ENCODE data around the gene TCF25. TPM values are rescaled to one million over a fixed set of nuclear protein-coding genes. Genes with fewer than 3 reads are reported as not detected.

Gene TCF25
- total and polyA plus RNA-seq, 2 experiments from 2014 or later = 95.4 to 143 TPM

- Mint-ChIP-seq H3K36me3 (ENCODE audit: low read depth) (peaks cover 21% of the 10 kb centered on the region), H3K27me3 (ENCODE audit: insufficient read depth, low read depth, poor library complexity) (peaks cover 5% of the 10 kb centered on the region), H3K4me3 (no peak overlapping the region), H3K27ac (no peak overlapping the region), H3K4me1 (peaks cover 16% of the 10 kb centered on the region), H3K9me3 (no peaks in the 10 kb centered on the region)
- no peak overlapping the region for H2AFZ ChIP-seq
- ATAC-seq (no peak), DNase-seq (ENCODE audit: low spot score) (no peak)
- H3K4me1 ChIP-seq (ENCODE audit: insufficient read depth) = no peaks in the 10 kb centered on the region; the same call in 1 of the 2 replicates
- H3K4me2 ChIP-seq = no peak overlapping the region
- no peak overlapping the region for H3K27ac ChIP-seq (ENCODE audit: low read depth)
- H3K79me2 ChIP-seq (replicated peaks; ENCODE audit: insufficient read depth) = no peaks in the 10 kb centered on the region
- no peak for TF ChIP-seq CREB1 (CRISPR knock-in tag; IDR thresholded peaks at IDR 0.05; ENCODE audit: low read depth)
- TF ChIP-seq NANOG (IDR thresholded peaks at IDR 0.05; ENCODE audit: borderline replicate concordance) = no peak
- TF ChIP-seq STAT1 (IDR thresholded peaks at IDR 0.05; ENCODE audit: unreplicated experiment) = no peak
- no peak for TF ChIP-seq EZH2phosphoT487 (IDR thresholded peaks at IDR 0.05; ENCODE audit: unreplicated experiment)
- no peak for TF ChIP-seq ETS1 (IDR thresholded peaks at IDR 0.05)
- no peak for TF ChIP-seq REST (IDR thresholded peaks at IDR 0.05; ENCODE audit: unreplicated experiment)
- TF ChIP-seq JUNB (IDR thresholded peaks at IDR 0.05; ENCODE audit: unreplicated experiment) = no peak
- H3K27me3 ChIP-seq (ENCODE audit: insufficient read depth) = no peaks in the 10 kb centered on the region
- H3K36me3 ChIP-seq (ENCODE audit: insufficient read depth) = no peaks in the 10 kb centered on the region
- H3F3A ChIP-seq (replicated peaks; ENCODE audit: low read depth) = no peaks in the 10 kb centered on the region; the same call in 1 of the 2 replicates
- no peaks in the 10 kb centered on the region for H3K9me2 ChIP-seq (ENCODE audit: insufficient read depth)
- H3K4me3 ChIP-seq = no peak overlapping the region
- 0 out of 2 replicates have a peak, but pooled peaks cover 4% of the 10 kb centered on the region for H4K20me1 ChIP-seq (replicated peaks; ENCODE audit: insufficient read depth)
Measured at GRCh38 chr16:89837014-89837546, 36.3 kb upstream of the TCF25 start.

- H3K27me3 ChIP-seq (ENCODE audit: insufficient read depth) = no peaks in the 10 kb centered on the region
- Mint-ChIP-seq H3K36me3 (ENCODE audit: low read depth) (peaks cover 4% of the 10 kb centered on the region; the same call in 1 of the 3 replicates), H3K27me3 (ENCODE audit: insufficient read depth, low read depth, poor library complexity) (peaks cover 7% of the 10 kb centered on the region), H3K27ac (no peak overlapping the region), H3K4me3 (no peak overlapping the region), H3K4me1 (peaks cover 13% of the 10 kb centered on the region), H3K9me3 (no peaks in the 10 kb centered on the region)
- H3K27ac ChIP-seq (ENCODE audit: low read depth) = no peak overlapping the region
- H3F3A ChIP-seq (replicated peaks; ENCODE audit: low read depth) = no peaks in the 10 kb centered on the region
- no peaks in the 10 kb centered on the region for H3K36me3 ChIP-seq (ENCODE audit: insufficient read depth)
- ATAC-seq (no peak), DNase-seq (ENCODE audit: low spot score) (no peak)
- H3K9me2 ChIP-seq (ENCODE audit: insufficient read depth) = no peaks in the 10 kb centered on the region
- no peak overlapping the region for H2AFZ ChIP-seq
- H3K79me2 ChIP-seq (replicated peaks; ENCODE audit: insufficient read depth) = no peaks in the 10 kb centered on the region
- no peak overlapping the region for H3K4me3 ChIP-seq
- no peaks in the 10 kb centered on the region for H3K4me1 ChIP-seq (ENCODE audit: insufficient read depth)
- no peak overlapping the region for H3K4me2 ChIP-seq
- H4K20me1 ChIP-seq (replicated peaks; ENCODE audit: insufficient read depth) = 0 out of 2 replicates have a peak, but pooled peaks cover 4% of the 10 kb centered on the region
- TF ChIP-seq ETS1 (IDR thresholded peaks at IDR 0.05) = no peak
- TF ChIP-seq EZH2 (IDR thresholded peaks at IDR 0.05; ENCODE audit: low read depth, unreplicated experiment) = no peak
- no peak for TF ChIP-seq ZNF462 (CRISPR knock-in tag; IDR thresholded peaks at IDR 0.05)
- TF ChIP-seq ZNF331 (CRISPR knock-in tag; IDR thresholded peaks at IDR 0.05; ENCODE audit: low read depth) = no peak
Measured at GRCh38 chr16:89841275-89841674, 32.1 kb upstream of the TCF25 start.

All from GM23338 (cell line).